ENCODE results near the gene UBA1. TPM values are rescaled to one million over a fixed set of nuclear protein-coding genes. Genes with fewer than 3 reads are reported as not detected.

The UBA1 gene
- total and polyA plus RNA-seq, 2 donors (not counting 3 experiments of a cell fraction or from before 2014, with no cell fraction given), result 237 to 297 TPM

GRCh38 chrX:47180346-47180745 is 13.3 kb upstream of the UBA1 start:
- no peak for FAIRE-seq

More at GRCh38 chrX:47180346-47180745, 13.3 kb upstream of the UBA1 start:
- no TSS peak for BruUV-seq (replicated peaks)
- H3K4me2 ChIP-seq (ENCODE audit: insufficient read depth, low read length), result no peak overlapping the region
- H3K79me2 ChIP-seq (ENCODE audit: control insufficient read depth, insufficient read depth, low read length), result no peaks in the 10 kb centered on the region
- no peaks in the 10 kb centered on the region for H3K9me1 ChIP-seq (replicated peaks; ENCODE audit: control insufficient read depth, extremely low read depth, insufficient read depth, low read length)
- intact Hi-C loops (cut with micrococcal nuclease) (no loop called here), dilution Hi-C loops (cut with MboI; ENCODE audit: extremely low pct_ligation_motif_present, low sequenced_read_pairs) (no loop called here)
- H3K36me3 ChIP-seq (ENCODE audit: control insufficient read depth in 2 of 2, extremely low read depth in 1 of 2, insufficient read depth in 2 of 2, low read length in 2 of 2), result peaks cover 0 to 41% of the 10 kb centered on the region in 2 experiments
- H3K27ac ChIP-seq (ENCODE audit: insufficient read depth, low read depth, low read length), result no peak overlapping the region
- no peak for DNase-seq (ENCODE audit: low read depth, low spot score)
- CTCF ChIA-PET, result no interaction called here
- TF ChIP-seq EZH2 (IDR thresholded peaks at IDR 0.05; ENCODE audit: borderline replicate concordance, low read depth, low read length, severe bottlenecking), result no peak
- no peak for TF ChIP-seq FOS (IDR thresholded peaks at IDR 0.05; ENCODE audit: borderline replicate concordance, insufficient read depth, low read length)
- no peak for TF ChIP-seq CTCF (IDR thresholded peaks at IDR 0.05; ENCODE audit: extremely low read depth in 1 of 2, insufficient read depth in 1 of 2, low read depth in 1 of 2, low read length in 2 of 2)
- TF ChIP-seq JUN (IDR thresholded peaks at IDR 0.05; ENCODE audit: borderline replicate concordance, insufficient read depth, insufficient read length, low read depth), result no peak
- no peak for TF ChIP-seq POLR2AphosphoS5 (IDR thresholded peaks at IDR 0.05; ENCODE audit: insufficient read depth, low read depth, low read length)
- no peak for TF ChIP-seq GATA2 (IDR thresholded peaks at IDR 0.05; ENCODE audit: insufficient read depth, insufficient read length, low read depth, low read length)
- H4K20me1 ChIP-seq (replicated peaks; ENCODE audit: control insufficient read depth, extremely low read depth, insufficient read depth, low read length), result no peaks in the 10 kb centered on the region
- H3K9me3 ChIP-seq (replicated peaks; ENCODE audit: control insufficient read depth, insufficient read depth, low read length), result no peaks in the 10 kb centered on the region
- H3K9ac ChIP-seq (replicated peaks; ENCODE audit: extremely low read depth, insufficient read depth, low read length), result no peak overlapping the region
- no peaks in the 10 kb centered on the region for H3K4me1 ChIP-seq (ENCODE audit: control insufficient read depth, extremely low read depth, insufficient read depth, low read length)
- H3K27me3 ChIP-seq (ENCODE audit: control insufficient read depth in 2 of 2, insufficient read depth in 2 of 2, low read length in 2 of 2), result no peaks in the 10 kb centered on the region
- H2AFZ ChIP-seq (ENCODE audit: low read depth, low read length), result no peak overlapping the region
- H3K4me3 ChIP-seq (replicated peaks in 1 of 3; ENCODE audit: insufficient read depth in 1 of 3, low read depth in 1 of 3, low read length in 3 of 3), result no peak overlapping the region
- POLR2A ChIA-PET, result no interaction called here

All from endothelial cell of umbilical vein (primary cell).